Iris pigment epithelial cell (primary cell): Measurements from ENCODE around the gene FAM222B.

Experiments used
- DNase-seq: peaks from one replicate; pipeline ENCODE4 v3.0.0-alpha.2; 2011; ENCODE audit warnings: low read depth

FAM222B gene

DNA sequence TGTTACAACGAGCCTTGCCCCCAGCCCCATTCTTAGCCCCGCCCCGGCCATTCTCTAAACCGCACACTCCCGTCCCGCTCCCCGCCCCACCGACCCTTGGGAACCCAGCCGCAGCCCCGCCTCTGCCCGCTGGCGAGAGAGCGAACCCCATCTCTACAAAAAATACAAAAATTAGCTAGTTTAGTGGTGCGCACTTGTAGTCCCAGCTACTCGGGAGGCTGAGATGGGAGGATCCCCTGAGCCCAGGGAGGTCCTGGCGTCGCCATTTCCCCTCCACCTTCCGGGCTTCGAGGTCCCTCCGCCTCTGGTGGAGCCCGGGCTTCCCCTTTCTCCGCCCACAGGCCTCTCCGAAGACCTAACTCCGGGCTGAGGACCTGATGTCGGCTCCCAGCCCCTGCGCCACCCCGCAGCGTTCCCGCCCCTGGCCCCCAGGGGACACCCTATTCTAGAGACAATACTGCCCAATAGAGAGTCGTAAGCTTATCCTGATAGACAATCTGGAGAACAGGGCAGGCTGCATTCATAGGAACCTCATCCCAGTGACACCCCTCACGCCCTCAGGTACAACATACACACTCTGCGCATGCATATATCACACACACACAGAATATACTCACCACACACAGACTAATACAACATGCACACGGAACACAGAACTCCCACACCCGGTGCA, 130.4 kb downstream of the FAM222B start:
- DNase-seq, result no peak

DNA sequence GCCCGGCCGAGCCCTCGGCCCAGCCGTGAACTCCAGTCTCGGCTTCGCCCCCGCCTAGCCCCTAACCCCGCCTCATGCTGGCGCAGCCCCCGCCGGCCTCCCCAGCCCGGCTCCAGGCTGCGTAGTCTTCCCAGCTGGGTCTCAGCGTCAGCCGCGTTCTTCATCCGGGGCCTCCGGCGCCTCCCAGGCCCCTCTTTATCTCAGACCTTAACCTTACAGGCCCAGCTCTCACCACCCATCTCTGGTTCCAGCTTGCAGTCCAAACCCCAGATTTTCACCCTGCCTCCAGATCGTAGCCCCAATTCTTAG, 130.9 kb downstream of the FAM222B start, which contains the start of gene PROCA1:
Gene PROCA1, minus strand, starts transcription at position 166 of the 309 bp plus-strand sequence. CDS start 228 bp downstream, outside the sequence.
- no peak for DNase-seq

DNA sequence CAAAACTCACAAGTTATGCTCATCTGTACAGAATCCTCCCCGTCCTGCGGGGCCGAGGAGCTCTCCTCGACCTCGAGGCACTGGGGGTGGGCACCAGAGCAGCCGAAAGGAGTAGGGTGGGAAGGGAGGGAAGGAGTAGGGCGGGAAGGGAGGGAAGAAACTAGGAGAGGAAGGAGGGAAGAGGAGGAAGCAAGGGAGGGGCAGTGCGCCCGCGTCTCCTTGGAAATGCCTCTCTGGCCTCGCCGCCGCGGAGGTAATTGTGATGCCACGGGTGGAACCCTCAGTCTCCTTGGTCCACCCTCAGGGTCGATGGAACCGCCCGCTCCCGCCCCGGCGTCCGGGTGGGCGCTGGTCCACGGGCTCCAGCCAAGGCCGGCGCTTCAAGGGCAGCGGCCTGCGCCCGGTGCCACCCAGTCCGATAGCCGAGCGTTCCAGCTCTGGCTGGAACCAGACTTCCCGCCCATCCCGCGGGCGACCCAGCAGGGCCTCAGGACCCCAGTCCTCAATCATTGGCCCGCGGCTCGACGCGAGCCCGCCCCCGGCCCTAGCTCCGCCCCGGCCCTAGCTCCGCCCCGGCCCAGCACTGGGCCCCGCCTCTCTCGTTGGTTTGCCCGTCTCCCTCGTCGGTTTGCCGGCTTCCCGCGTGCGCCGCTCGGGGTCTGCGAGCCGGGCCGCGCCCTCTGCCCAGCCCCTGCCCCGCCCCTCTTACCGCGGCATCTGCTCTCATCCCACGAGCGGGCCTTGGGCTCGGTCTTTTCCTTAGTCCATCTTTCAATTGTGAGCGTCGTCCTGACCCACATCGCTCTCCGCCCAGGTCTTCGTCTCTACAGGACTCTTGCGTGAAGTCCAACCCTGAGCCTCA, 131.5 kb downstream of the FAM222B start:
- DNase-seq, result peak; percentile 87

DNA sequence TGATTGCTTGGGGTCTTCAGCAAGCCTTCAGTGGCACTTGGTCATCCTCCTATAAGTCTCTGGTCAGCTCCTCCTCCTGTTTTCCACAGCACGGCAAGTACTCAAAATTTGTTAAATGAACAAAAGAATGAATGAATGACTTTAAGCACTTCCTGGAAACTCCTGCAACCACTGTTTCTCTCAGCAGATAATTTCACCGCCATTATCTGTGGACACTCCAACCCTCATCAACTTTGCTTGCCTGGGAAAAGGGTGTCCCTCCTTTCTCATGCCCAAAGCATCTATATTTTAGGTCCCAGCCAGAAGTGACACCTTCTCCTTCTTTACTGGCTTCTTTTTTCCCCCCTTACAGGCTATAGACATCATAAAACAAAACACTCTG, 135.3 kb downstream of the FAM222B start:
- no peak for DNase-seq

GRCh38 chr17:28706471-28707338, 135.9 kb downstream of the FAM222B start:
- DNase-seq, result no peak
